GM18907 (cell line): ENCODE measurements around the gene CBFA2T3.

Source experiments
- ATAC-seq: cut with Tn5 transposase; IDR thresholded peaks from one replicate; pipeline ENCODE4 v1.9.1; 2021; ENCODE audit warnings: mild to moderate bottlenecking, moderate library complexity; ENCODE audit not compliant: unreplicated experiment

Gene CBFA2T3

DNA sequence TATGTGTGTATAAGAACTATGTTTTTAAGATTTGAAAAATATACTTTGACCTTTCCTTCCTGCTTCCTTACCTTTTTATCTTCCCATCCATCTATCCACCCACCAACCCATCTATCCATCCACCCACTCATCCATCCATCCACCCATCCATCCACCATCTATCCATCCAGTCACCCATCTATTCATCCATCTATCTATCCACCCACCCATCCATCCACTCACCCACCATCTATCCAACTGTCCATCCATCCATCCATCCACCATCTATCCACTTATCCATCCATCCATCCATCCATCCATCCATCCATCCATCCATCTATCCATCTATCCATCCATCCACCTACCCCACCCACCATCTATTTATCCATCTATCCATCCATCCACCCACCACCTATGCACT, 12.4 kb downstream of the CBFA2T3 start:
- ATAC-seq = no peak

GRCh38 chr16:88963583-88963982, 13.4 kb downstream of the CBFA2T3 start:
- no peak for ATAC-seq

GRCh38 chr16:88962478-88963152, 14.4 kb downstream of the CBFA2T3 start:
- ATAC-seq = no peak

DNA sequence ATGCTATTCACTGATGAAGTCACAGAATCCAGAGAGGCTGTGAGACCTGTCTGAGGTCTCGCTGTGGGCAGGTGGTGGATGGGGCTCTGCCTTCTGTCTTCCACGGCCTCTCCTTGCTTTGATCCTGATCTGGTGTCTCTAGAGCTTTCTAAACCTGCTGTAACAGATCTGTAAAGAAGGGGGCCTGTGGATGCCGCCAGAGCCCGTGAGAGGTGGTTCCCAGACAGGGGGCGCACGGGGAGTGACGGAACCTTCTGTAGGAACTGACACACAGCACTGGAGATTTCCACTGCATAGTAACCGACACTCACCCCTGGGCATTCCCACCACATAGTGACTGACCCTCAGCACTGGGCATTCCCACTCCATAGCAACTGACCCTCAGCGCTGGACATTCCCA, 16.0 kb downstream of the CBFA2T3 start:
- ATAC-seq = no peak

GRCh38 chr16:88960516-88960915, 16.5 kb downstream of the CBFA2T3 start:
- no peak for ATAC-seq

DNA sequence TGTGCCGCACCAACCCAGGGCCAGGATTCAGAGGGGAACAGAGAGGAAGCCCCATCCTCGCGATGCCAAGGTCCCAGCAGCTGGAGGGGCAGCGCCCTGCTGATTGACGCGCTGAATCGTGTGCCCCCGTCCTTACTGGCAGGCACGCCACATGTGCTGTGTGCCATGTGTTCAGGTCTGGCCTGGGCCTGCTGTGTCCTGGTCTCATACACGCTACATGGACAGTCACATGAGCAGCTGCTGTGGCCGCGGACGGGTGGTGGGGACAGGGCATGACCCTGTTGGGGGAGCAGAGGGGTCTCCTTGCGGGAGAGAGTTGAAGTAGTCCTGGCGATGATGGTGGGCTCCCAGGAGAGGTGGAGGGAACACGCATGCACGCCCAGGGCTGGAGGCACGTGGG, 18.0 kb downstream of the CBFA2T3 start:
- ATAC-seq = no peak

DNA sequence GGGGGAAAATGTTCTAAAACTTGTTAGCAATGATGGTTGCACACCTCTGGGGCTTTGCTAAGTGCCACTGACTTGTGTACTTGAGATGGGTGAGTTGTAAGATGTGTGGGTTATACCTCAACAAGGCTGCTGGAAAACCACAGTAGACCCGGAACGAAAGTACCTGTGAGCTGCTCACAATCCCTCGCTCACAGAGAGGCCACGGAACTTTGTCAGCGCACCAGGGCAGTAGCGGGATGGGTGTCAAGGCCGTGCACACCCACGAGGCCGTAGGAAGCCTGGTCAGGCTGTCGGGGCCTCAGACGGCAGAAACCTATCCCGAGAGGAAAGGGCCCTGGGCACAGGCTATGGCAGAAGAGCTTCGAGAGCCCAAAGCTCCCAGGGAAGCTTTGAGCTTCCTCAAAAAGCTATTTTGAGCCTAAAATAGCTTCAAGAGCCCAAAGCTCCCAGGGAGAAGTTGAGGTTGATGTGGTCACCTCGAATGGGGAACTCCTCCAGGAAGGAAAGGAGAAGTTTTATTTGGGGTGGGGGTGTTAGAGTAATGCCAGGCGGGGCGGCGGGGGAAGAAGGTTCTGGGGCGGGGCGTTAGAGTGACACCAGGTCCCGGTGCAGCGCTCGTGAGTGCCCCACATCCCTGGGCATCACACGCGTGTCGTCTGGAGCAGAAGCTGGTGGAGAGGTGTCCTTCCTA, 19.0 kb downstream of the CBFA2T3 start:
- no peak for ATAC-seq

DNA sequence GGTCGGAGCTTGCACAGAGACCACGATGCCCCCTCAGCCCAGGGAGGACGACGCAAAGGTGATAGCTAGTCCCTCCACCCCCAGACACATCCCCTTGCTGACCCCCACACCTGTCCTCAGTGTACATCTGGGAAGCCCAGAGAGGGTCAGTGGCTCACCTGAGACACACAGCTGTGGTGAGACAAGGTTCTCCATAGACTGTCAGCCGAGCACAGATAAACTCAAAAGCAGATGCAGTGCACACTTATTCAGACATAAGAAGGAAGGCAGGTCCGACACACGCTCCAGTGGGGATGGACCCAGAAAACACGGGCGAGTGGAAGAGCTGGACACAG, 19.6 kb downstream of the CBFA2T3 start:
- no peak for ATAC-seq

DNA sequence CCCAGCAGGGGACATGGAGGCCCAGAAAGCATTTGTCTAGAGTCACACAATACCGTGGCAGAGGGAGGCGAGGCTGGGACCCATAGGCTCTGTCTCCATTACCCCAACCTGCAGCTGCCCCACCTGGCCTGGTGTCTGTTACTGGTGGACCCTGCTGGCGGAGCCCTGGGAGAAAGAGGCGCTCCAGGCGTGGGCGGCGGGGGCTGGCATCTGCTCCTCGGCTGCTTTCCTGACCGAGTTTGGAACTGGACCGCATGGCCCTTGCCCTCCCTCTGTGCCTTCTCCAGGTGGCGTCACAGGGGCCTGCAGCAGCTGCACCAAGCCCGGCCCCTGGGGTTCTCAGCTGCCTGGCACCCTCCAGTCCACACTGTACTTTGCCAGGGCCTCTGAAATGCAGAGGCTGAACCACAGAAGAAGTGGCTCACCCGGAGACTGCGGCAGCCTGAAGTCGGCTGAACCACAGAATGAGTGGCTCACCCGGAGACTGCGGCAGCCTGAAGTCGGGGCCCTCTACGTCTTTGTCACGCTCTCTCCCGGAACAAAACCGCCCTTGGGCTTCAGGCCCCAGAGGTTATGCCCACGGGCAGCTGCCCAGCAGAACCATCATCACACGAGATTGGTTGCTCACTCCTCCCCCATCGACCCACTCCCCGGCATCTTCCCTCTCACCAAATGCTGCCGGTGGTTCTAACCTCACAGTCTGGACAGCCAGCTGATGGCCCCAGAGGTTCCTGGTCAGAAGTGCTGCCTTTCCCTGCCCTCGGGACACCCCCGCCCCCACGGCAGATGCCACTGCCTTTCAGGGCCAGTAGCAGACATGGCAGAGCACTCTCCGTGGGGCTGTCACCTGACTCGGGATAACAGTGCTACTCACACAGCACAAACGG, 20.2 kb downstream of the CBFA2T3 start:
- ATAC-seq = no peak

DNA sequence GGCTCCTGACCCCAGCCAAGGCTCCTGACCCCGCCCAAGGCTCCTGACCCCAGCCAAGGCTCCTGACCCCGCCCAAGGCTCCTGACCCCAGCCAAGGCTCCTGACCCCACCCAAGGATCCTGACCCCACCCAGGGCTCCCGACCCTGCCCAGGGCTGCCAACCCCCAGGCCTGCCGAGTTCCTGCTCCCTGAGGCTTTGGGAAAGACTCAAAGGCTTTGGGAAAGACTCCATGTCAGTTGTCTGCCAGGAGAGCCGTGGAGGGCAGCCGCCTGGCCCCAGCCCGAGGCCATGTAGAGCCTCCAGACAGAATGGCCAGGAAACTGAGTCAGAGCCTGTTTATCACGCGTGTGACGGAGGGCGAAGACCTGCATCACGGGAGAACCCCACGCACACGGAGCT, 21.1 kb downstream of the CBFA2T3 start:
- no peak for ATAC-seq

- ATAC-seq = no peak
These were observed 23.9 kb downstream of the CBFA2T3 start for GRCh38 chr16:88953003-88953690.

- ATAC-seq = no peak
These were observed 25.0 kb downstream of the CBFA2T3 start for GRCh38 chr16:88951989-88952388.

GRCh38 chr16:88951501-88951900, 25.5 kb downstream of the CBFA2T3 start:
- ATAC-seq = no peak

- no peak for ATAC-seq
These were observed 28.1 kb downstream of the CBFA2T3 start for GRCh38 chr16:88948781-88949490.

GRCh38 chr16:88945473-88945872, 31.5 kb downstream of the CBFA2T3 start:
- ATAC-seq = no peak

DNA sequence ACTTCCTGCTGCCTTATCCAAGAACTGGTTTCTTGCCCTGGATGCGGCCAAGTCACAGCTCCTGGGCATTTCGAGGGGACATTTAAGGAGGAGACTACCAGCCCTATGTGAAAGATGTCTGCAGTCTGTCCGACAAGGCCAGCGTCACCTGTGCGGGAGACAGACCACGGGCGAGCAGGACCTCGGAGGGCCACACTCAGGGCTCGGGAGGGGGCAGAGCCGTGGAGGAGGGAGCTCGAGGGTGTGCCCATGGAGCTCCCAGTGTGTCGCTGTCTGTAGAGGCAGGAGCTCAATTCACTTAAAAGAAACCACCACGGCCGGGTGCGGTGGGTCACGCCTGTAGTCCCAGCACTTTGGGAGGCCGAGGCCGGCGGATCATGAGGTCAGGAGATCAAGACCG, 33.3 kb downstream of the CBFA2T3 start:
- no peak for ATAC-seq

DNA sequence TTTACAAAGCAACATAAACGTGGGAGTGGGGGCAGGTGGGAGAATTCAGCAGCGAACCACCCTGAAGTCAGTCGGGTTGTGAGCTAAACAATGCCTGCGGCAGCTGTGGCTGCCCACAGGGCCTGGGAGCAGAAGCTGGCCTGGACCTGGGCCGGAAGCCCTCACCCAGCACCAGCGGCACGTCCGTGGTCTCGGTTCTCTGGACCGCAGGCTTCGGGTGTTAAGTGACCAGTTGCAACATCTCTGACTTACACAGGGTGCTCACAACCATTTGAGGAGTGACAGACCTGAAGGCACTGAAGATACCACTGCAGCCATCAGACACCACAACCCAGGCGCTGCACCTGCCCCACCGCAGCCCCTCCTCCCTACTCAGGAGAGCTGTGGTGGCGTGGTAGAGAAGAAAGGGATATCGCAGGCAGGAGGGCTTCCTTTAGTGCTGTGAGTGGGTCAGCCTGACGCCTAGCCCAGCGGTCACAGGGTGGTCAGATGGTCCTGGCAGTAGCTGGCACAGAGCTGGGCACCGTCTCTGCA, 33.8 kb downstream of the CBFA2T3 start:
- no peak for ATAC-seq

- ATAC-seq = peak; percentile 41
These were observed 34.8 kb downstream of the CBFA2T3 start for GRCh38 chr16:88941913-88942909.
